ENCODE measurements around the gene TTC39A.

DNA sequence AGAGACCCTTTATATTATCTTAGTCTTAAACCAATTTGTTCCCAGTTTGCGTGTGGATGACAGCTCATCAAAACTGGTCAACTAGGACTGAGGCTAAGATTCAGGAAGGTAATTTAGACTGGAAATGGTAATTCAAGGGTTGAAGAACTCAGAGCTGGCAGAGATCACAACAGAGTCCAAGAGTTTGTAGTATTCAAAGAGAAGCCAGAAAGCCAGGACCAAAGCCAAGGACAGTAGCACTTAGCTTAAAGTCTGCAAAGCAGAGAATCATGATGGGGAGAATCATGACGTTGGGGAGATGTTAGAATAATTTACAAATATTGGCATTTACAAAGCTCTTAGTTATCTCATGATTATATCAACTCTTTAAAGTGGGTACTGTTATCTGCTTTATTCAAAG, 61.7 kb downstream of the TTC39A start:
- TF ChIP-seq, protein P1, sequence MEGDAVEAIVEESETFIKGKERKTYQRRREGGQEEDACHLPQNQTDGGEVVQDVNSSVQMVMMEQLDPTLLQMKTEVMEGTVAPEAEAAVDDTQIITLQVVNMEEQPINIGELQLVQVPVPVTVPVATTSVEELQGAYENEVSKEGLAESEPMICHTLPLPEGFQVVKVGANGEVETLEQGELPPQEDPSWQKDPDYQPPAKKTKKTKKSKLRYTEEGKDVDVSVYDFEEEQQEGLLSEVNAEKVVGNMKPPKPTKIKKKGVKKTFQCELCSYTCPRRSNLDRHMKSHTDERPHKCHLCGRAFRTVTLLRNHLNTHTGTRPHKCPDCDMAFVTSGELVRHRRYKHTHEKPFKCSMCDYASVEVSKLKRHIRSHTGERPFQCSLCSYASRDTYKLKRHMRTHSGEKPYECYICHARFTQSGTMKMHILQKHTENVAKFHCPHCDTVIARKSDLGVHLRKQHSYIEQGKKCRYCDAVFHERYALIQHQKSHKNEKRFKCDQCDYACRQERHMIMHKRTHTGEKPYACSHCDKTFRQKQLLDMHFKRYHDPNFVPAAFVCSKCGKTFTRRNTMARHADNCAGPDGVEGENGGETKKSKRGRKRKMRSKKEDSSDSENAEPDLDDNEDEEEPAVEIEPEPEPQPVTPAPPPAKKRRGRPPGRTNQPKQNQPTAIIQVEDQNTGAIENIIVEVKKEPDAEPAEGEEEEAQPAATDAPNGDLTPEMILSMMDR (IDR thresholded peaks at IDR 0.05), result no peak
- no peak for TF ChIP-seq POLR2A (IDR thresholded peaks at IDR 0.05)
